ENCODE measurements around the gene MROH9.
"Not testable (repeated sequence)": the region's sequence is repeated elsewhere in the genome, so short reads cannot be mapped to it uniquely, and the experiment has no call there.

MROH9 gene

GRCh38 chr1:170929835-170930554 is 5.3 kb upstream of the MROH9 start:
- Mint-ChIP-seq H3K9me3 (no peaks in the 10 kb centered on the region), H3K27me3 (peaks cover 3 to 18% of the 10 kb centered on the region in 2 donors), H3K36me3 (no peaks in the 10 kb centered on the region), H3K4me1 (peaks cover 2 to 5% of the 10 kb centered on the region in 2 donors), H3K27ac (no peak overlapping the region), H3K4me3 (no peak overlapping the region)
- peak; percentile 83 to 89 for ATAC-seq (replicated peaks)
- no peak for DNase-seq

GRCh38 chr1:170931650-170932049 is 3.7 kb upstream of the MROH9 start:
- Mint-ChIP-seq H3K4me3 (no peak overlapping the region), H3K36me3 (no peaks in the 10 kb centered on the region), H3K27ac (no peak overlapping the region), H3K4me1 (peaks cover 2 to 5% of the 10 kb centered on the region in 2 donors), H3K9me3 (no peaks in the 10 kb centered on the region), H3K27me3 (peaks cover 3 to 18% of the 10 kb centered on the region in 2 donors)
- no peak for ATAC-seq (replicated peaks)
- no peak for DNase-seq

GRCh38 chr1:170932236-170932635 is 3.1 kb upstream of the MROH9 start:
- Mint-ChIP-seq H3K27ac (no peak overlapping the region), H3K4me3 (no peak overlapping the region), H3K27me3 (peaks cover 3 to 18% of the 10 kb centered on the region in 2 donors), H3K4me1 (peaks cover 2 to 5% of the 10 kb centered on the region in 2 donors), H3K9me3 (no peaks in the 10 kb centered on the region), H3K36me3 (no peaks in the 10 kb centered on the region)
- ATAC-seq (replicated peaks) (no peak), DNase-seq (no peak)

DNA sequence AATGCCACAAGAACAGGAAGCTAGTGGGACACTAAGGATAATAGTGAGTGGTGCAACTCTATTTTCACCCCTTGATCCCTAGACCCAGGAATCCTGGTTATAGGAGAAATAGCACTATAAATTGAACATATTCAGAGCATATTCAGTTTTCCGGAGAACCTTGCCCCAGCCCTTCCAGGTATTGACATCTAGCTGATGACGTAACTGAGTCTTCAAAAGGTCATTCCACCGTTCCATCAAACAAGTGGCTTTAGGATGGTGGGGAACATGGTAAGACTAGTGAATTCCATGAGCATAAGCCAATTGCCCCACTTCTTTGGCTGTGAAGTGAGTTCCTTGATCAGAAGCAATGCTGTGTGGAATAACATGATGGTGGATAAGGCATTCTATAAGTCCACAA is 2.9 kb downstream of the MROH9 start:
- ATAC-seq (replicated peaks) (no peak), DNase-seq (no peak)
- no peak overlapping the region for H3K4me3 Mint-ChIP-seq
- H3K4me1 Mint-ChIP-seq: no peaks in the 10 kb centered on the region
- no peaks in the 10 kb centered on the region for H3K36me3 Mint-ChIP-seq
- H3K9me3 Mint-ChIP-seq: no peaks in the 10 kb centered on the region
- H3K27ac Mint-ChIP-seq: no peak overlapping the region
- H3K27me3 Mint-ChIP-seq: peaks cover 10 to 13% of the 10 kb centered on the region in 2 donors

DNA sequence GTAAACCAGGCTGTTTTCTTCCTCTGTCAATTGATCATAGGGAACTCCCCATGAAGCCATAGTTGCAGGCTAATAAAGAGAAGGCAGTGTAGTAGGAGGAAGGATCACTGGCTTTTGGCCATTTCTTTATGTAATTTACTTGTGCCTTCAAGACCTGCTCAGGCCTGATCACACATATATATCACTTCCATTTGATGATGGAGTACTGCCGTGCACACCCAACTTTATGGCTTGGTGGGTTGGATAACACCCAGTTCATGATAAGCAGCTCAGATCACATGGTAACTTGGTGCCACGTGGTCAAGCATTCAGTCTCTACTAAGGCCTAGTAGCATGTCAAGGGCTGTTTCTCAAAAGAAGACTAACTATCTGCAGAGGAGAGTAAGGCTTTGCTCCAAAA is 4.1 kb downstream of the MROH9 start:
- Mint-ChIP-seq H3K4me1 (no peaks in the 10 kb centered on the region), H3K36me3 (no peaks in the 10 kb centered on the region), H3K9me3 (no peaks in the 10 kb centered on the region), H3K27ac (no peak overlapping the region), H3K4me3 (no peak overlapping the region), H3K27me3 (peaks cover 10 to 13% of the 10 kb centered on the region in 2 donors)
- ATAC-seq (replicated peaks): no peak
- no peak for DNase-seq

GRCh38 chr1:170951744-170952143 is 16.4 kb downstream of the MROH9 start:
- not testable (repeated sequence) for H3K27ac Mint-ChIP-seq; H3K4me3 Mint-ChIP-seq; ATAC-seq (replicated peaks); H3K9me3 Mint-ChIP-seq; H3K4me1 Mint-ChIP-seq; H3K36me3 Mint-ChIP-seq; DNase-seq
- H3K27me3 Mint-ChIP-seq: peaks cover 0 to 12% of the 10 kb centered on the region in 2 donors

DNA sequence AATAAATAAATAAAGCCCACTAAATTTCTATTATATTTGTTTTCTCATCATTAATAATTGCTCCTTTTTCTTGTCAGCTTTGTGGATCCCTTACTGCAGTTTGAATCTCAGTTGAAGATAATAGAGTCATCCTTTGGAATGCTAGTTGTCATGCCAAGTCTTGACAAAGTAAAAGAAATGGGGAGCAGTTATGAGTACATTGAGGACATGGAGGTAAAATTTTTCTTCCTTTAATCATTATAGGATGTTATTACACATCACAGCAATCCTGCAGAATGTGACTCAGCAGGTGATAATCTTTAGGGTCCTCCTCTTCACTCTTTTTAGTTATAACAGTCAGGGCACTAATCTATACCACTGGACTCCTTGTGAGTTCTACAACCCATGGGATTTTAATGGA is 24.1 kb downstream of the MROH9 start:
- peaks cover 0 to 2% of the 10 kb centered on the region in 2 donors for H3K9me3 Mint-ChIP-seq
- H3K27me3 Mint-ChIP-seq: peaks cover 9 to 23% of the 10 kb centered on the region in 2 donors

DNA sequence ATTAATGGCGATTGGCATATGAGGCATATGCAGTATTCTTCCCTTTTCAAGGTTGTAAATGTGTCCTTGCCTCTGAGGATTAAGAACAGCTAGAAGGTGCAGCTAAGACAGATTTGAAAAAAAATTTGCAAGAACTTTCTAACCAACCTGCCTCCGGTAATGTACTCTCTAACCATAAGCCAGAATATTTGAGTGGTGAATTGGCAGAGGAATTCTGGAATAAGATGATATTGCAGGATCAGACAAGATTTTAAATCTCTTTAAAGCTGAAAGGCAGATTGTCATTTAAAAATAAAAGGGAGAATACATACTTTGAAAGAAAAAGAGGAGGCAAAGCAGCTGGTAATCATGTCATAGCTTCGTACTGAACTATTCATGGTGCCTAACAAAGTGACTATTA is 29.2 kb downstream of the MROH9 start:
- DNase-seq: no peak
- Mint-ChIP-seq H3K4me1 (peaks cover 3 to 6% of the 10 kb centered on the region in 2 donors), H3K27ac (no peak overlapping the region), H3K27me3 (peaks cover 13 to 31% of the 10 kb centered on the region in 2 donors), H3K4me3 (no peak overlapping the region), H3K9me3 (no peaks in the 10 kb centered on the region), H3K36me3 (no peaks in the 10 kb centered on the region)
- no peak for ATAC-seq (replicated peaks)

More for the DNA sequence above, 24.1 kb downstream of the MROH9 start:
- no peak for DNase-seq
- Mint-ChIP-seq H3K4me3 (no peak overlapping the region), H3K36me3 (no peaks in the 10 kb centered on the region), H3K27ac (no peak overlapping the region), H3K4me1 (no peaks in the 10 kb centered on the region)
- ATAC-seq (replicated peaks): no peak

DNA sequence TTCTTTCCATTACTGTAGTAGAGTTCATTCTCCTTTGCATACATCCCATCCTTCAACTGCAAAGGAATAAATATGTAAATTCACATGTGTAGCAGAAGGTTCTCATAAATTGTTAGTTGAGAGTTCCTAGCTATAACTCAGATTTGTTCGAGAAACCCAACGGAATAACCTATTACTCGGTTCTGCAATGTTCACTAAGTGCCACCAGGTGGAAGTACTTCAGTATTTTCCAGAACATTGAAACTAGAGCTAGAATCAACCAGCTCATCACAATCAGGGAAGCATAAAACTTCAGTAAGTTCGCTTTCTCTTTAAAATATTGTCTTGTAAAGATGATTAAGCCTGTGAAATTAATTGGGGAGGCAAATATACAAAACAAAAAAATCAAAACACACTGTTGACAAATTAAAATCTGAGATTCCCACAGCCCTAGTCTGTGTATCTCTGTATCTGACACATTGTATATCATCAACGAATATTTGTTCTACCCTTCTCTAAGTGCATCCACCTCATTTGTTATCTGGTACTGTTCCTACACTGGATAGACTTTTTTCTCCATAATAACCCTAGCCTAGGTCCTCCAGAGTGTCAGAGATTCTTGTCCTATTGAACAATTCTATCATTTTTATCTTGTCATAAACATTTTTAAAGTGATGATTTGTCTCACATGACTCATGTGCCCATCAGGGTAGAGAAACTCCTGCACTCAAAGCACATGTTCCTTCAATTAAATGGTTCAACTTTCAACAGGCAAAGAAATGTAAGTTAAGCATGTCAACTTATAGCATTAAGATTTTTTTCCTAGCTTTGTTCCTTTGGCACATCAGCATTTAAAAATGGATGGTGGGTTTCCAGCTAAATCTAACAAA is 31.9 kb downstream of the MROH9 start:
- Mint-ChIP-seq H3K27me3 (peaks cover 19 to 23% of the 10 kb centered on the region in 2 donors), H3K4me3 (no peak overlapping the region), H3K4me1 (peaks cover 5 to 6% of the 10 kb centered on the region in 2 donors), H3K9me3 (no peaks in the 10 kb centered on the region), H3K36me3 (no peaks in the 10 kb centered on the region), H3K27ac (peak overlapping the region; percentile 79)
- ATAC-seq (replicated peaks): peak; percentile 42 to 64
- DNase-seq: no peak

DNA sequence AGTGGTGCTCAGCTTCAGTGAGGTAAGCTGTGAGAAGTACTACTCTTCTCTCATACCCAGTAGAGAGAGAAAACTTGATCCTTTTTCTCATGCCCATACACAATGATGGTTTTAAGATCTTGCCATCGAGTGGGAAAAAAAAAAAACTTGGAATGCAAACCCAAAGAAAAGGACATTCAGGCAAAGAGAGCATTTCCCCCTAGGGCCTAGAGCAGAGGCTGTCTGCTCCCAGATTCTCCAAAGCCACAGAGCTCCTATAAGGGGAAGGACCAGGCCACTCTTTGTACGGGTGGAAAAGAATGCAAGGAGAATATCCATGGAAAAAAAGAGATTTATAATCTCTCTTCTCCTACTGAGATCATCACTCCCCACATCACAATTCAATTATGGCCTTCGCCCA is 34.9 kb downstream of the MROH9 start:
- no peak for DNase-seq
- no peak for ATAC-seq (replicated peaks)
- H3K4me3 Mint-ChIP-seq: no peak overlapping the region
- peaks cover 0 to 2% of the 10 kb centered on the region in 2 donors for H3K9me3 Mint-ChIP-seq
- no peak overlapping the region for H3K27ac Mint-ChIP-seq
- H3K27me3 Mint-ChIP-seq: peaks cover 6 to 10% of the 10 kb centered on the region in 2 donors
- peaks cover 5 to 6% of the 10 kb centered on the region in 2 donors for H3K4me1 Mint-ChIP-seq
- H3K36me3 Mint-ChIP-seq: no peaks in the 10 kb centered on the region

- Mint-ChIP-seq H3K27ac (no peak overlapping the region), H3K36me3 (peaks cover 0 to 3% of the 10 kb centered on the region in 2 donors), H3K27me3 (peaks cover 3 to 7% of the 10 kb centered on the region in 2 donors), H3K9me3 (peaks cover 21 to 23% of the 10 kb centered on the region in 2 donors), H3K4me3 (no peak overlapping the region), H3K4me1 (no peaks in the 10 kb centered on the region)
- DNase-seq (no peak), ATAC-seq (replicated peaks) (no peak)
These were observed 43.1 kb downstream of the MROH9 start for GRCh38 chr1:170978371-170978910.

DNA sequence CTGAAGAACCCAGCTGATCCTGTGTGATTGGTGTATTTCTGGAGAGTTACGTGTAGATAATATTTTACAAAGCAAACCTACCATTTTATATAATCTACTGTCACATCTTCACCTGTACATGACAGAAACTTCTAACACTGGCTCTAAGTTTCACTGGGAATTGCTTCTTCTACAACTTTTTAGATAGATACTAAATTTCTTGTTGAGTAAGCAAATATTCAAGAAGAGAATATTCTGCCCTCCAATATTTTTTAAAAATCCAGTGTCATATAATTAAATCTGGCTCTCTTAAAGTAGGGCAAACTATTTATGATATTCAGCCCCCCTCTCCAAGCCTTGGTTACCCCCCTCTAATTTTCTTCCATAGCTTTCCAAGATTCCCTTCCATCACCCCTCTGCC is 50.1 kb downstream of the MROH9 start:
- Mint-ChIP-seq H3K4me1 (no peaks in the 10 kb centered on the region), H3K27me3 (peaks cover 3 to 4% of the 10 kb centered on the region in 2 donors), H3K9me3 (peaks cover 7 to 10% of the 10 kb centered on the region in 2 donors), H3K4me3 (no peak overlapping the region), H3K36me3 (peaks cover 0 to 3% of the 10 kb centered on the region in 2 donors), H3K27ac (no peak overlapping the region)
- ATAC-seq (replicated peaks) (no peak), DNase-seq (no peak)

DNA sequence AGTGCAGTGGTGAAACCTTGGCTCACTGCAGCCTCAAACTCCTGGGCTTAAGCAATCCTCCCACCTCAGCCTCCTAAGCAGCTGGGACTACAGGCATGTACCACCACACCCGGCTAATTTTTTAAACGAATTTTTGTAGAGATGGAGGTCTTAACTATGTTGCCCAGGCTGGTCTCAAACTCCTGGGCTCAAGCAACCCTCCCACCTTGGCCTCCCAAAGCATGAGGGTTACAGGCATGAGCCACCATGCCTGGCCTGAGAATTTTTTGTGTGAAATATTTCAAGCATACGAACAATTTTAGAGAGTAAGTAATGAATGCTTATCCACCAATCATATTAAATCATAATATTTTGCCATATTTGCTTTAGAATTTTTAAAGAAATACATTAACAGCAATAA is 51.6 kb downstream of the MROH9 start:
- ATAC-seq (replicated peaks): no peak
- Mint-ChIP-seq H3K36me3 (no peaks in the 10 kb centered on the region), H3K4me3 (no peak overlapping the region), H3K27me3 (no peaks in the 10 kb centered on the region), H3K9me3 (no peaks in the 10 kb centered on the region), H3K4me1 (no peaks in the 10 kb centered on the region), H3K27ac (no peak overlapping the region)
- no peak for DNase-seq

DNA sequence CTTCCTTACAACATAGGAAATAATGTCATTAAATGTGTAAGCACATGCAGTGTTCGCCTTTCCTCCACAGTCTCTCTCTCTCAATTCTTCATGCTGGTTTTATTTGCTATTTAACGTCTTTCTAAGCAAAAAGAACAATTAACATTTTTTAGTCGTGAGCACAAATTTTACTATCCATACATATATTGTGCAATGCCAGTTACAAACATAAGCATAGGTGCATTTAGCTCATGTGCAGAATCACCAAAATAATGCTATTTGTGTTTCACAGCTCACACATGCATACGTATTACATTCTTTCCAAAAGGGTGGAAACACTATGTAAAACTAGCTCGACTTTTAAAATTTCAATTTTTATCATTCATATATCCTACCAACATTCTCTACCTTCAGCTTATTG is 52.1 kb downstream of the MROH9 start:
- Mint-ChIP-seq H3K4me3 (no peak overlapping the region), H3K4me1 (no peaks in the 10 kb centered on the region), H3K27ac (no peak overlapping the region), H3K36me3 (no peaks in the 10 kb centered on the region), H3K27me3 (no peaks in the 10 kb centered on the region), H3K9me3 (no peaks in the 10 kb centered on the region)
- DNase-seq: no peak
- ATAC-seq (replicated peaks): no peak

Data from stimulated activated naive B cell treated with anti-CD40 and anti-IgM and Interleukin-4, amounts not matched to agents 10 μg/mL and 1 μg/mL and 100 μg/mL, for 72 hours (primary cell).